HG03439 (cell line): Measurements from ENCODE around the gene SLC39A10.
"Not testable (repeated sequence)": the region's sequence is repeated elsewhere in the genome, so short reads cannot be mapped to it uniquely, and the experiment has no call there.

ENCODE experiments used
- ATAC-seq: cut with Tn5 transposase; IDR thresholded peaks from one replicate; pipeline ENCODE4 v1.9.1; 2021; ENCODE audit warnings: mild to moderate bottlenecking, moderate library complexity; ENCODE audit not compliant: unreplicated experiment

SLC39A10 gene

DNA sequence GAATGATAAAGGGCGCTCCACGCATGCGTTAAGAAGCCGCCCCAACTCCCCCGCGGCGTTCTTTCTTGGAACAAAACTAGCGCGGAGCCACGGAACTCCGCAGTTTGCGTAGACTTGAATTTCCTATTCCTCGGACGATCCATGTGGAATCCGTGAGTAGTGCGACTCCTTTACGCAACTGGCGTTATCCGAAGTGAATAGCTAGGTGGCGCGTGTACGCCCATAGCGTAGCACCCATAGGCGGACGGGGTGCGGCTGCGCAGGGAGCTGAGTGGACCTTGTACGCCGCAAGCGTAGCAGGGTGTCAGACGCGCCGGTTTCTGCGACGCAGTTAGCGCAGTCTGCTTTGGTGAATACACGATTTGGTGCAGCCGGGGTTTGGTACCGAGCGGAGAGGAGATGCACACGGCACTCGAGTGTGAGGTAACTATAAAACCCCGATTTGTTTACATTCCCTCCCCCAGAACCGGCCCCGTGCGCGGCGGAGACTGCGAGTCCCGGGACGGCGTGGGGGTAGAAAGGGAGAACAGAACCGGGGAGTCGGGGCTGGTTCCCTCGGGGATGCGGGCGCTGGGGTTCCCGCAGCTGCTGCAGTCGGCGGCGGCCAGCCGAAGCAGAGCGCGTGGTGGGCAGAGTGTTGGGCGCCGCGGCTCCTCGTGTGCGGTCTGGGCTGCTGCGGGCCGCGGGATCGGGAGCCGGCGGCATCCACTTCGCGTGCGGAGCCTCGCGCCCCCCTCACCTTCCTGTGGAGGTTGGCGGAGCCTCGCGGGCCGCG is at the start of gene SLC39A10:
Gene SLC39A10, plus strand, starts transcription at position 368 of the 775 bp plus-strand sequence. CDS start 22,817 bp downstream, outside the sequence.
- peak; percentile 83 for ATAC-seq

DNA sequence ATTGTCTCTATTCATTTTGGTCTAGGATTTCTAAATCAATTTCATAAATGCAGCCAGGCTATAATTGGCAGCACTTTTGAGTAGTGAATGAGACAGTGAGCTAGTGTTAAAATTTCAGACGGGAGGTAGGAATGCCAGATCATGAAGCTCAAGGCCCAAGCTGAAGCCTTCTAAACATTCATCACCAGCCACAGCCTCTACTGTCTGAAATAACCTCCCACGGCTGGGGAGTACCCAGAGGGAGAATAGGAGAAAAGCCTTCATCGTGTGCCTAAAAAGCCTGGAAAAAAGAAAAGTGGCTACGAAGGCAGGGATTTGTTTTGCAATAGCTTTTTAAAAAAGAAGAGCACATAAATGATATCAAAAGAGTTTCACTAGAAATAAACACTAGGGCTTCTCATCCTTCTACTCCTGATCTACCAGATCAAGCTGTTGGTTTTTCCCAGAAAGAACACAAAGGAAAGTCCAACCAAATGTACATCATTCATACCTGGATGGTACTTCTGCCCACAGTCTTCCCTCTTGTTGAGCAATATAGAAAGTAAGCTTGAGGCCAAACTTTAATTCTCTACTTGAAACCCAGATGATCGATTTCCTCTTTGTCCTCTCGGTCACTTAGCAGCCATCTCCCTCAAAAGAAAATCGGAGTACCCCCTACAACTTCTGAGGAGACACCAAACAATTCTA is 48.1 kb upstream of the SLC39A10 start:
- ATAC-seq, result no peak

DNA sequence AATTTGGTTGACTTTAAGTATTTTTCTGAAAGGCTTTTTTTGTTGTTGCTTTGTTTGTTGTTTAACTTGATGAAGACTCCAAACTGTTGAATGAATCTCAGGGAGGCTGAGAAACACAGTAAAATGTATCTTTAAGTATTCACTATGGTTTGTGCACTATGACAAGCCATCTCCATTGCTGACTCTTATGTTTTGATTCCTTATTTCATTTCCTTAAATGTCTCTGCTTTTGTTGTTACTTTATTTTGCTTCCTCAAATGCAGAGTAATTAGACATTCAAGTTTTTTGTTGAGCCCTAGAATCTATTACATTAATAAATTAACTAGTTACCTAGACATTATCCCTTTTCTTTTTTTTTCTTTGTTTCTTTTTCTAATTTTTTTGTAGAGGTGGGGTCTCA is 46.3 kb upstream of the SLC39A10 start:
- ATAC-seq, result no peak

GRCh38 chr2:195612611-195613495 is 44.2 kb upstream of the SLC39A10 start:
- ATAC-seq, result no peak

GRCh38 chr2:195613922-195614321 is 43.1 kb upstream of the SLC39A10 start:
- ATAC-seq, result no peak

GRCh38 chr2:195619590-195619989 is 37.4 kb upstream of the SLC39A10 start:
- ATAC-seq, result no peak

DNA sequence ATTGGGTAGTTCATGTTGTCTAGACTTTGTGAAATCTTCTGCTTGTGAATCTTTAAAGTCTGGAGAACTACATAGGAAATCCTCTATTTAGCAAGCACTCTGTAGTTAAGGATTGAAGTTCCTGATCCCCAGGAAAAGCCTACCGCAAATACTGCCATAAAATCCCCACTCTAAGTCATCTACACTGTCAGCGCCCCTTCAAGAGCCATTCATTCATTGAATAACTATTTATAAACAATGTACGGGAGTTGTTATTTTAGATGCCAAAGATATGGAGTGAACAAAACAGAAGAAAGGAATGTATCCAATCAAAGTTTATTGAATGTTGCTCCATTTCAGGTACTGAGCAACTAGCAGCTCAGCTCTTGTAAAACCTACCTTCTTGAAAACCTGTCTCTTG is 36.5 kb upstream of the SLC39A10 start:
- ATAC-seq, result no peak

DNA sequence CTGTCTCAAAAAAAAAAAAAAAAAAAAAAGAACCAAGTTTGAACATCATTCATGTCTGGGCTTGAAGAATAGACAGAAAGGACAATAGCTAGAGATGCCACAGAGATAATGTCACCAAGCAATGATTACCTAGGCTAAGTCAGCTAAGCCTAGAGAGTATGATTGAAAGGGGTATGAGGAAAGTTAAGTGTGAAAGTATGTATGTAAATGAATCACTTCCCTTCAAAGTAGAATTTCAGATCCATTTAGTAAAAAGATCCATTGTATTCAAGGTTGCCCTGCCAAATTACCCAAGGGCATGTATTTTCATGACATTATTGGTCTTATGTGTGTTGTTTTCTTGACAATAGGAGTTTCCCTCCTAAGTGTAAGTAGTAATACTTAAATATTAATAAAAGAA is 34.1 kb upstream of the SLC39A10 start:
- no peak for ATAC-seq

- no peak for ATAC-seq
These were observed 30.5 kb upstream of the SLC39A10 start for GRCh38 chr2:195626507-195626906.

GRCh38 chr2:195628666-195629065 is 28.4 kb upstream of the SLC39A10 start:
- ATAC-seq, result no peak

DNA sequence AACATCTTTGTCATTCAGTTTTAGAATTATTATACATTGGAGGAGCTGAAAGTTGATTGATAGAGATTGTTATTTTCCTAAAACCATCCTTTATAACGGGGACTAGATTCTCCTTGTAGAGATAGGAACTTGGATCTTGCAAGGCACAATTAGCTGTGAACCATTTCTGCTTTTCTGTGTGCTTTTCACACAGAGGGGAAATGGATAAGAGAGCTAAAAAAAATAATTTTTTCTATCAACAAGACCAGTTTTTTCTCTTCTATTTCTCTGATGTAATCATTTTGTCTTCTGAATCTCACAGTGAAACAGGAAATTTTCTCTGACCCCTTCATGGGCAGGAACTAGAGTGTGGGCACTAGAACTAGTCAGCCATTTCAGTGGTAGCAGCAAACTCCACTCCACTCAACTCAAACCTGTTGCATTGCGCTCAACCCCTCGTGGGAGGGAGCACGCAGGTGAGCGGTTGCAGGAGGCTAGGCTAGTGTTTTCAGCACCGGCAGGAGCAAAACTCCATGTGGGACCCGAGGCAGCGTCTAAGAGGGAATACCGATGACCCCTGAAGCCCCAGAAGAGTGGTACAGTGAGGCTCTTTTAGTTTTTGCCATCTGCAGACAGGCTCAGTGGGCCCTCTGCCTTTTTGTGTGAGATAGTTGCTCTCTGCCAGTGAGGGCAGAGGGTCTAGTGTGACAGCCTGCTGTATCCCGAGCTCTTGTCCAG is 24.0 kb upstream of the SLC39A10 start:
- no peak for ATAC-seq

DNA sequence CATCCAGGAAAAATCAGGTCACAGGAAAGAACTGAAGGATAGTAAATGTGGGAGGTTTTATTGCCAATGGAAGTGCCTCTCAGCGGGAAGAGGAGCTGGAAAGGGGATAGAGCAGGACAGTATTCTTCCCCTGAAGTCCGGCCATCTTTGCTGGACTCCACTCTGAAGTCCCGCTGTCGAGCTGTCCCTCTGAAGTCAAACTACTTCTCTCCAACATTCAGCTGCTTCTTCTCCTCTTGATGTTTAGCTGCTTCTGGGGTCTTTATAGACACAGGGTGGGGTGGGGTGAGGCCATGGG is 23.5 kb upstream of the SLC39A10 start:
- no peak for ATAC-seq

DNA sequence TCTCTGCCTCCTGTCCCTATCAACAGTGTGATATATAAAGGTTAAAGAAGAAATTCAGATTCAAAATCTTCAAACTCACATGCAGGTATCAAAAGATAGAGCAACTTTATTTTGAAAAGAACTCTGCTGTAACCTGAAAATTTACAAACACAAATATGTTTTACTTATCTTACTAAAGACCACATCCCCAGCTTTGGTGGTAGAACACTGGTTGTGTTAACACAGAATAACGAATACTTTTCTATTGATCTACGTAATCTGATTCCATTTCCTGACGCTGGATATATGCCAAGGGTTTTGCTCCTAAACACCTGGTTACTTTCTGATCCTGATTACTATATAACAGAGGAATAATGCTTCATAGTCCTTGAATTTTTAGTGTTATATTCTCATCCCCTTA is 23.1 kb upstream of the SLC39A10 start:
- no peak for ATAC-seq

DNA sequence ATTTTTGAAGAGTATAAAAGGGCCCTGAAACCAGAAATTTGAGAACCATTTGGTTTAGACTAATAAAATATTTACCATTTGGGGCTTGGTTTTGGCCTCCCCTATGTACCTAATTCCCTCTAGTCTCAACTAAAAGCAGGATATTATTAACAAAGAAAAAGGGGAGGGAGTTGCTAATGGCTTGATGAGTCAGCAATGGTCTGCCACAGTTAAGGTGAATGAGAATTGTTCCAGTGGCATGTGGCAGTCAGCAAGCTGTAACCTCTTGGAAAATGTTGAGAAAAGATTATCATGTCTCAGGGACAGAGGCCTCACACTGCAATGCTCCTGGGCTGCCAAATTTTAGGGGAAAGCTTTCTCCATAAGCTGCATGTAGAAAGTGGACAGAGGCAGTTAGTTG is 20.1 kb upstream of the SLC39A10 start:
- ATAC-seq, result no peak

DNA sequence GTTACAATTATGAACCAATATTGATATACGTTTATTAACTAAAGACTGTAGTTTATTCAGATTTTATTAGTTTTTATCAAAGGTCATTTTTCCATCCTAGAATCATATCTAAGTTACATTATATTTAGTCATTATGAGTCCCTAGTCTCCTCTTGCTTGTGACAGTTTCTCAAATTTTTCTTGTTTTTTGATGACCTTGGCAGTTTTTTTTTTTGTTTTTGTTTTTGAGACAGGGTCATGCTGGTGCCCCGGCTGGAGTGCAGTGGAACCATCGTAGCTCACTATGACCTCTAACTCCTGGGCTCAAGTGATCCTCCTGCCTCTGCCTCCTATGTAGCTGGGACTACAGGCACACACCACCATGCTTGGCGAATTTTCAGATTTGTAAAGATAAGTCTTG is 18.3 kb upstream of the SLC39A10 start:
- no peak for ATAC-seq

DNA sequence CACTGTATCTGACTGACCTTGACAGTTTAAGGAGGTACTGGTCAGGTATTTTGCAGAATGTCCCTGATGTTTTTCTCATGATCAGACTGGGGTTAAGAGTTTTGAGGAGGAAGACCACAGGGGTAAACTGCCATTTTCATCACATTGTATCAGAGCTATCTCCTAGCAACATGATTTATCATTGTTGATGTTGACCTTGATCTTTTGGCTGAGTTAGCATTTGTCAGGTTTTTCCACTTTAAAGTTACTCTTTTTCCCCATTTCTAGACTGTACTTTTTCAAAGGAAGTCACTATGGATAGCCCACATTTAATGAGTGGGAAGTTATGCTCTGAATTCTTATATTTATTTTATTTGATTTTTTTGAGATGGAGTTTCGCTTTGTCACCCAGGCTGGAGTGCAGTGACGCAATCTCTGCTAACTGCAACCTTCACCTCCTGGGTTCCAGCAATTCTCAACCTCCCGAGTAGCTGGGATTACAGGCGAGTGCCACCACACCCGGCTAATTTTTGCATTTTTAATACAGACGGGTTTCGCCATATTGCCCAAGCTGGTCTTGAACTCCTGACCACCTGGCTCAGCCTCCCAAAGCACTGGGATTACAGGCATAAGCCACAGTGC is 17.7 kb upstream of the SLC39A10 start:
- no peak for ATAC-seq

DNA sequence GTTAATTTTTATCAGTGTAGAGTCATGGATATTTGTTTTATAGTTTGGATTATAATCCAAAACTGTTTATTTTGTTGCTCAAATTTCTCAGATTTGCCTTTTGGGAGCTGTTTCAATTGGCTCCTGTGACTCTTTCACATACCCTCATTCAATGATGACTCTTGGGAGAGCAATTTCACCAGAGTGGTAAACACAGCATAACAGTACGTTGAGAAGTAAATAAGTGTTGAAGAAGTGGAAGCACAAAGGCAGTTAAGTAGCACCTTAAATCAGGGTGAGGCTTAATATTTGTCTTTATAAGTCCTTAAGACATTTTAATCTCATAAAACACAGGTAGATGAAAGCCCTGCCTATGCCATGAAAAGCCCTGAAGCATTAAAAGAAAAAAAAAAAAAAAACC is 17.1 kb upstream of the SLC39A10 start:
- no peak for ATAC-seq

GRCh38 chr2:195642027-195642678 is 14.9 kb upstream of the SLC39A10 start:
- no peak for ATAC-seq

GRCh38 chr2:195642679-195643068 is 14.4 kb upstream of the SLC39A10 start:
- no peak for ATAC-seq

DNA sequence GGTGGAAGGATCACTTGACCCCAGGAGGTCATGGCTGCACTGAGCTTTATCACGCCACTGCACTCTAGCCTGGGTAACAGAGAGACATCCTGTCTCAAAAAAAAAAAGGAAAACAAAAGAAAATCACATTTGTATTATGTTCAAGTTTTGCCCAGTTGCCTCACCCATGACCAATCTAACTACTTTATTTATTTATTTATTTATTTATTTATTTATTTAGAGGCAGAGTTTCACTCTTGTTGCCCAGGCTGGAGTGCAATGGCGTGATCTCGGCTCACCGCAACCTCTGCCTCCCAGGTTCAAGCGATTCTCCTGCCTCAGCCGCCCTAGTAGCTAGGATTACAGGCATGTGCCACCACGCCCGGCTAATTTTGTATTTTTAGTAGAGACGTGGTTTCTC is 12.3 kb upstream of the SLC39A10 start:
- not testable (repeated sequence) for ATAC-seq
